Parathyroid adenoma (tissue), 2 donors: ENCODE measurements around the gene MED25.

Experiments used
- H2AFZ ChIP-seq: fragments of 300-600 bp; sonication (generic); one replicate; pipeline ENCODE4 v1.7.0; 2017; ENCODE audit warnings: antibody characterized with exemption, mild to moderate bottlenecking
- H3K27ac ChIP-seq: fragments of 300-600 bp; sonication (generic); one replicate; pipeline ENCODE4 v1.7.0; 2017
- H3K27me3 ChIP-seq: fragments of 300-600 bp; sonication (generic); one replicate; pipeline ENCODE4 v1.7.0; 2017; ENCODE audit warnings: low read length; ENCODE audit not compliant: control insufficient read depth, insufficient read depth
- H3K36me3 ChIP-seq: fragments of 300-600 bp; sonication (generic); one replicate; pipeline ENCODE4 v1.7.0; 2017; ENCODE audit warnings: low read length; ENCODE audit not compliant: control insufficient read depth, insufficient read depth
- H3K4me1 ChIP-seq: fragments of 300-600 bp; sonication (generic); one replicate; pipeline ENCODE4 v1.7.0; 2017; ENCODE audit warnings: control low read depth
- H3K4me2 ChIP-seq: fragments of 300-600 bp; sonication (generic); one replicate; pipeline ENCODE4 v1.7.0; 2017; ENCODE audit warnings: low read length
- H3K4me3 ChIP-seq: fragments of 300-600 bp; sonication (generic); one replicate; pipeline ENCODE4 v1.7.0; 2017; ENCODE audit warnings: low read depth, low read length
- H3K79me2 ChIP-seq: fragments of 300-600 bp; sonication (generic); one replicate; pipeline ENCODE4 v1.7.0; 2017; ENCODE audit warnings: control low read depth
- H3K9ac ChIP-seq: fragments of 300-600 bp; sonication (generic); one replicate; pipeline ENCODE4 v1.7.0; 2017; ENCODE audit warnings: mild to moderate bottlenecking
- H3K9me3 ChIP-seq: fragments of 300-600 bp; sonication (generic); one replicate; pipeline ENCODE4 v1.7.0; 2017; ENCODE audit warnings: low read length; ENCODE audit not compliant: control insufficient read depth
- CTCF ChIP-seq: fragments of 300-600 bp; sonication (generic); IDR thresholded peaks from one replicate; pipeline ENCODE4 v1.7.0; 2017; ENCODE audit warnings: antibody characterized with exemption, mild to moderate bottlenecking
- donor health status: primary hyperparathyroidism.

Gene MED25

DNA sequence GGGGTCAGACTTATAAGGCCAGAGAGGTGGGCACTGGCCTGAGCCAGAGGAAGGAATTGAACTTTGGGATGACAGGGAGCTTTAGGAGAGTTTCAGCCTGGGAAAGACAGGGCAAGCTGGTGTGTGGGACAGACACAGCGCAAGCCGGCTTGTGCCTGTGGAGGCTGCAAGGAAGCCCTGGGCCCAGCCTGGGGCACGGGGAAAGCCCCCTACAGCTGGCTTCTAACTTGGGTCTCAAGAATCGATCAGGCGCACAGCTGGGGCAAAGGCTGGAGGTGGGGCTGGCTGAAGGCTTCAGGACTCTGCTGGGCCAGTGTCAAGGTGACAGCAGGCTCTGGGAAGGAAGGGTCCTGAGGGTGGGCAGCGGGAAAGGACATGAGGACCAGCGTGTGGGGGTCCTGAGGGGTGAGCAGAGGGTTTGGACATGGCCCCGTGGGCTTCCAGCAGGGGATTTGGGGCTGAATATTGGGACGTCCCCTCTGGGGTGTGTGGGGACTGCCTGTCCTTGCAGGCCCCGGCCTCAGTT lies 35.8 kb downstream of the MED25 start:
- TF ChIP-seq CTCF, result no peak
- no peak overlapping the region for H3K4me2 ChIP-seq
- no peak overlapping the region for H3K9ac ChIP-seq
- H3K27me3 ChIP-seq, result no peaks in the 10 kb centered on the region
- no peaks in the 10 kb centered on the region for H3K36me3 ChIP-seq
- no peak overlapping the region for H2AFZ ChIP-seq
- peaks cover 10% of the 10 kb centered on the region for H3K79me2 ChIP-seq
- peaks cover 4% of the 10 kb centered on the region for H3K4me1 ChIP-seq
- no peak overlapping the region for H3K4me3 ChIP-seq
- no peaks in the 10 kb centered on the region for H3K9me3 ChIP-seq
- H3K27ac ChIP-seq, result no peak overlapping the region

GRCh38 chr19:49854378-49855263 lies 36.5 kb downstream of the MED25 start:
- no peak overlapping the region for H3K4me3 ChIP-seq
- no peak overlapping the region for H3K4me2 ChIP-seq
- no peak overlapping the region for H3K27ac ChIP-seq
- H3K9me3 ChIP-seq, result no peaks in the 10 kb centered on the region
- no peak for TF ChIP-seq CTCF
- H2AFZ ChIP-seq, result no peak overlapping the region
- no peak overlapping the region for H3K9ac ChIP-seq
- H3K4me1 ChIP-seq, result peaks cover 4% of the 10 kb centered on the region
- H3K36me3 ChIP-seq, result no peaks in the 10 kb centered on the region
- H3K27me3 ChIP-seq, result no peaks in the 10 kb centered on the region
- H3K79me2 ChIP-seq, result peaks cover 10% of the 10 kb centered on the region

- no peak for TF ChIP-seq CTCF
Measured at GRCh38 chr19:49855277-49855675, 37.2 kb downstream of the MED25 start.

DNA sequence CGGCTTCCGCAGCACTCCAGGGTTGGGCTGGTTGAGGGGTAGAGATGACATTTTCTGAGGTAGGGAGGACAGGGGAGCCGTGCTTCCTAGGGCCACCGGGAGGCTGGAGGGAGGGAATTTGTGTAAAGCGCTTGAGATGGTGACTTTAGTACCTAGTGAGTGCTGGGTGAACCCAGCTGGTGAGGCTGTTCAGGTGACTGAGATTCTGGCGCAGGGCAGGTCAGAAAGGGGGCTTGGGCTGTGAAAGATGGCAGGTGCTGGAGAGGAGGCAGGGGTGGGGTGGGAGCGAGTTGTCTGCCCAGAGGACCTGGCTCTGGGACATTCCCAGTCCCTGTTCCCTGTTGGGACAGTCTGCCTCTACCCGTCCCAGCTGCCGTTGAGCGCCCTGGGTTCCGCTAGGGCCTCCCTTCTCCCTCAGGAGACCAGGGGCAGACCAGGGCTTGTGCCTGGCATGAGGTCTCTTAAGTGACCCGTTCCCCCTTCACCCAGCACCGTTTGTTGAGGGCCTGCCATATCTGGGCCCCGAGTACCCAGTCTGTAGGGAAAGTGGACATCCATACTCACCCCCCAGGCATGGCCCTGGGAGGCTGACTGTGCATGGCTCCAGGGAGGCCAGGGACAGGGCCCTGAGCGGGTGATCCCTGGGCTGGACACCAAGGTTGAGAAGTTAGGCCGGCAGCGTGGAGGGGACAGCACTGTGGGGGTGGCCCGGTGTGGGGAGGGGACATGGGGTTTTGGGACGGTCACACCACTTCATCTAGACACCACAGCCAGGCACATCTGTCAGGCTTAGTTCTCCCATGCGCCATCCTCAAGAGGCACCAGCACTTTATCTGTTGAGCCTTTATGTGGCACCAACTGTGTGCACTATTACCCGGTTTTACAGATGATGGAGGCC lies 37.8 kb downstream of the MED25 start:
- Histone ChIP-seq H3K4me2 (no peak overlapping the region), H3K27me3 (no peaks in the 10 kb centered on the region), H3K9ac (no peak overlapping the region), H3K36me3 (no peaks in the 10 kb centered on the region), H3K4me3 (no peak overlapping the region), H3K9me3 (no peaks in the 10 kb centered on the region), H3K4me1 (peaks cover 4% of the 10 kb centered on the region), H2AFZ (no peak overlapping the region), H3K27ac (no peak overlapping the region), H3K79me2 (peaks cover 10% of the 10 kb centered on the region)
- TF ChIP-seq CTCF, result no peak

More at GRCh38 chr19:49855277-49855675, 37.2 kb downstream of the MED25 start:
- peaks cover 4% of the 10 kb centered on the region for H3K4me1 ChIP-seq
- peaks cover 10% of the 10 kb centered on the region for H3K79me2 ChIP-seq
- no peak overlapping the region for H3K9ac ChIP-seq
- H3K4me2 ChIP-seq, result no peak overlapping the region
- no peaks in the 10 kb centered on the region for H3K36me3 ChIP-seq
- H3K4me3 ChIP-seq, result no peak overlapping the region
- no peaks in the 10 kb centered on the region for H3K27me3 ChIP-seq
- no peaks in the 10 kb centered on the region for H3K9me3 ChIP-seq
- no peak overlapping the region for H2AFZ ChIP-seq
- no peak overlapping the region for H3K27ac ChIP-seq
